Measurements from ENCODE around the gene TMEM63C.

Gene TMEM63C

DNA sequence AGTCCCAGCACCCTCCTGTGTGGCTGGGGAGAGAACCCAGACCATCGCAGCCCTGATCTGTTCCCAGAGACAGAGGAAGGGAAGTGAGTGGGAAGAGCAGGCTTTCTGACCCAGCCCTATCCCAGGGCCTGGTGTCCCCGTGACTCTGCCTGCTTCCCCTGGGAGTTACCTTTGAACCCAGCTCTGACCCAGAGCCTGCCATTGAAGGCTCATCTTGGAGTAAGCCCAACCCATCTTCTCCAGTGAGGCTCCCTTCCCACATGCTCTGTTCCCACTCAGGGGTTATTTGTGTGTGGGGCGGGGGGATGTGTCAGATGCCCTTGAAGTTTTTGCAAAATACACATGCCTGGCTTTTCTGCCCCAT lies 6.0 kb downstream of the TMEM63C start:
- Histone ChIP-seq H3K4me1 (no peaks in the 10 kb centered on the region), H3K9me3 (no peaks in the 10 kb centered on the region), H3K36me3 (no peaks in the 10 kb centered on the region; the same call in 1 of the 2 replicates), H3K27me3 (no peaks in the 10 kb centered on the region), H3K4me3 (ENCODE audit: low read depth, low read length) (no peak overlapping the region)
- TF ChIP-seq, protein P1, sequence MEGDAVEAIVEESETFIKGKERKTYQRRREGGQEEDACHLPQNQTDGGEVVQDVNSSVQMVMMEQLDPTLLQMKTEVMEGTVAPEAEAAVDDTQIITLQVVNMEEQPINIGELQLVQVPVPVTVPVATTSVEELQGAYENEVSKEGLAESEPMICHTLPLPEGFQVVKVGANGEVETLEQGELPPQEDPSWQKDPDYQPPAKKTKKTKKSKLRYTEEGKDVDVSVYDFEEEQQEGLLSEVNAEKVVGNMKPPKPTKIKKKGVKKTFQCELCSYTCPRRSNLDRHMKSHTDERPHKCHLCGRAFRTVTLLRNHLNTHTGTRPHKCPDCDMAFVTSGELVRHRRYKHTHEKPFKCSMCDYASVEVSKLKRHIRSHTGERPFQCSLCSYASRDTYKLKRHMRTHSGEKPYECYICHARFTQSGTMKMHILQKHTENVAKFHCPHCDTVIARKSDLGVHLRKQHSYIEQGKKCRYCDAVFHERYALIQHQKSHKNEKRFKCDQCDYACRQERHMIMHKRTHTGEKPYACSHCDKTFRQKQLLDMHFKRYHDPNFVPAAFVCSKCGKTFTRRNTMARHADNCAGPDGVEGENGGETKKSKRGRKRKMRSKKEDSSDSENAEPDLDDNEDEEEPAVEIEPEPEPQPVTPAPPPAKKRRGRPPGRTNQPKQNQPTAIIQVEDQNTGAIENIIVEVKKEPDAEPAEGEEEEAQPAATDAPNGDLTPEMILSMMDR (IDR thresholded peaks at IDR 0.05; ENCODE audit: low read depth, low read length): no peak
- DNase-seq: no peak

DNA sequence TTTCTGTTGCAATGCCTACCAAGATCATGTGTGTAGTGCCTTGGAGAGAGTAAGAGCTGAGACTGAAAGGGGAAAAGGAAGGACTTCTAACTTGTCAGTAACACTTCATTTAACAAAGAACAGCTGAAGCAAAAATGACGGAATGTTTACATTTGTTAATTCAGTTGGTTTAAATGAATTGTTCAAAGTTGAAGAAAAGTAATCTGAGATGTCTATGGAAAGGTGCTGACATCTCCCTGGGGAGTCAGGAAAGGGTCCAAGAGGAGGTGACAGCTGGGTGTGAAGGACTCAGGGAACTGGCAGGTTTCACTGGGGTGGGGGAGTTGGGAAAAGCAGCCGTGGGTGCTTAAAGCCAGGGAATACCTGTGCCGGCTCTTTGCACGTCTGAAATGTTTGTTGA lies 7.9 kb downstream of the TMEM63C start:
- Histone ChIP-seq H3K27me3 (no peaks in the 10 kb centered on the region), H3K9me3 (no peaks in the 10 kb centered on the region), H3K36me3 (no peaks in the 10 kb centered on the region; the same call in 1 of the 2 replicates), H3K4me3 (ENCODE audit: low read depth, low read length) (no peak overlapping the region), H3K4me1 (no peaks in the 10 kb centered on the region)
- TF ChIP-seq, protein P1 (IDR thresholded peaks at IDR 0.05; ENCODE audit: low read depth, low read length): no peak
- no peak for DNase-seq

DNA sequence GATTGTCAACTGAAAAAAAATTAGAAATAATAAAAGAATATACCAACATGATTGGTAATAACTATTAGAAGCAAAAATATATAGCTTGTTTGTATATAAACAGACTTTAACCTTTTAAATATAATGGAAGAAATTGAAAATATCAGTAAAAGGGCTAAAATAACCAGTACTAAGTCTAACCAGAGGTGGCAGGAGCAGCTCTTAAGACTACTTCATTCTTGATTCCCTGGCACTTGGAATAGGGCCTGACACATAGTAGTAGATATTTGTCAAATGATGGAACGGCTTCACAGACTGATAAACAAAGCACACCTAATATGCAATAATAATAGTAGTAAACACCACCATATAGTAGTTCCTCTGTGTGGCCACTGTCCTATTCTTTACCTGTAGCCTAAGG lies 9.4 kb downstream of the TMEM63C start:
- H3K9me3 ChIP-seq: no peaks in the 10 kb centered on the region
- no peak for DNase-seq
- TF ChIP-seq, protein P1 (IDR thresholded peaks at IDR 0.05; ENCODE audit: low read depth, low read length): no peak
- H3K4me1 ChIP-seq: no peaks in the 10 kb centered on the region
- H3K36me3 ChIP-seq: no peaks in the 10 kb centered on the region; the same call in 1 of the 2 replicates
- no peak overlapping the region for H3K4me3 ChIP-seq (ENCODE audit: low read depth, low read length)
- H3K27me3 ChIP-seq: no peaks in the 10 kb centered on the region

DNA sequence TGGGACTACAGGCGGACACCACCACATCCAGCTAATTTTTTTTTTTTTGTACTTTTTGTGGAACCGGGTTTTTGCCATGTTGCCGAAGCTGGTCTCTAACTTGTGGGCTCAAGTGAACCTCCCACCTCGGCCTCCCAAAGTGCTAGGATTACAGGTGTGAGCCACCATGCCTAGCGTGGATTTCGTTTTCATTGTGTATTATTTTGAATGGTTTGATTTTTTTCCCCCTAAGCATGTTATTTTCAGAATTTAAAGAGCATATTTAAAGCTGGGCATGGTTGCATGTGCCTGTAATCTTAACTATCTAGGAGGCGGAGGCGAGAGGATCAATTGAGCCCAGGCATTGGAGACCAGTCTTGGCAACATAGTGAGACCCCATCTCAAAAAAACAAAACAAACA lies 13.1 kb downstream of the TMEM63C start:
- Histone ChIP-seq H3K9me3 (no peaks in the 10 kb centered on the region), H3K36me3 (no peaks in the 10 kb centered on the region; the same call in 1 of the 2 replicates), H3K4me1 (no peaks in the 10 kb centered on the region), H3K27me3 (no peaks in the 10 kb centered on the region), H3K4me3 (ENCODE audit: low read depth, low read length) (no peak overlapping the region)
- DNase-seq: no peak
- TF ChIP-seq, protein P1 (IDR thresholded peaks at IDR 0.05; ENCODE audit: low read depth, low read length): no peak

DNA sequence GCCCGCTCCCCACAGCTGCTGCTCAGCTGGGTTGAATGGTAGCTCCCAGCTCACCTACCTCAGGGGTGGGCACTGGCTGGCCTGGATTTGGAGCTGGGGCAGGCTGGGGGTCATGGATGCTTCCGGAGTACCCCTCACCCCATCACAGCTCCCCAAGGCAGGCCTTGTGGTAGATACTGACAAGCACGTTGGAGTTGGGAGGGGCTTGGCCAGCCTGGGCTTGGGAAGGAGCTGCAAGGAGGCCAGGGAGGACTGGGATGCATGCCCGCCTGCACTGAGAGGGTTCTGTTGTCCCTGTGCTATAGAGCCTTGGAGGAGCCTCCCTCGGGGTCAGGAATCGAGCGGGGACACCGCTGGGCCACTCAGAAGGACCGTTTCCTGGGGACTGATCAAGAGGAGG lies 14.2 kb downstream of the TMEM63C start:
- no peak for DNase-seq
- Histone ChIP-seq H3K27me3 (no peaks in the 10 kb centered on the region), H3K9me3 (no peaks in the 10 kb centered on the region), H3K4me3 (ENCODE audit: low read depth, low read length) (no peak overlapping the region), H3K36me3 (no peaks in the 10 kb centered on the region; the same call in 1 of the 2 replicates), H3K4me1 (no peaks in the 10 kb centered on the region)
- TF ChIP-seq, protein P1 (IDR thresholded peaks at IDR 0.05; ENCODE audit: low read depth, low read length): no peak

DNA sequence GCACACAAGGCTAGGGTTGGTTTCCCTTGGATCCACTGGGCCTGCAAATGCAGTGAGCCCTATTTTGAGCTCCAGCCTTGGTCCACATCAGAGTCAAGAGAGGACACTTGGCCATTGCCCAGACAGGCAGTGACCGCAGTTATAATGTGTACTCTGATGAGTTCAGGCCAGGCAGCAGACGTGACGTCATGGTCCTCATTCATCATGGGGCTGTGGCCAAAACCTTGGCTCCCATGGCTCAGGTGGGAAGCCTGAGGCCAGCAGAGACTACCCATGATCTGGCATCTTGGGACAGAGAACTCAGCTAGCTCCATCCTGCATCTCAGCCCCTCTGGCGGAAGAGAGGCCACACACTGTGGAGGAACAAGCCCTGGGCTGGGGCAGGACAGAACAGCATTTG lies 16.4 kb downstream of the TMEM63C start:
- H3K4me3 ChIP-seq (ENCODE audit: low read depth, low read length): no peak overlapping the region
- TF ChIP-seq, protein P1 (IDR thresholded peaks at IDR 0.05; ENCODE audit: low read depth, low read length): no peak
- no peaks in the 10 kb centered on the region for H3K4me1 ChIP-seq
- H3K36me3 ChIP-seq: no peaks in the 10 kb centered on the region; the same call in 1 of the 2 replicates
- H3K9me3 ChIP-seq: no peaks in the 10 kb centered on the region
- DNase-seq: no peak
- H3K27me3 ChIP-seq: no peaks in the 10 kb centered on the region

All from BE2C (cell line).